Measurements from ENCODE around the gene SORCS1.

The SORCS1 gene

GRCh38 chr10:107163881-107164861, at the start of gene SORCS1:
Gene SORCS1 (minus strand): TSS chr10:107164706.
- H4K20me1 ChIP-seq (ENCODE audit: low read depth, low read length): no peaks in the 10 kb centered on the region
- H3K9me2 ChIP-seq (replicated peaks; ENCODE audit: insufficient read depth, low read length): no peaks in the 10 kb centered on the region
- H3K36me3 ChIP-seq (ENCODE audit: low read length): no peaks in the 10 kb centered on the region
- H2AFZ ChIP-seq (ENCODE audit: low read depth, low read length, severe bottlenecking): no peak within 1 kb of the TSS
- no peaks in the 10 kb centered on the region for H3K9me3 ChIP-seq (ENCODE audit: insufficient read depth, low read length)
- H3F3A ChIP-seq (ENCODE audit: insufficient read depth): no peaks in the 10 kb centered on the region
- no peak within 1 kb of the TSS for H3K4me2 ChIP-seq (ENCODE audit: low read depth, low read length, poor library complexity, severe bottlenecking)
- no peaks in the 10 kb centered on the region for H3K79me2 ChIP-seq (ENCODE audit: insufficient read depth, low read length)
- no peak within 1 kb of the TSS for H3K9ac ChIP-seq (ENCODE audit: low read length)
- no peak within 1 kb of the TSS for H3K27ac ChIP-seq (ENCODE audit: low read depth, low read length)
- H3K27me3 ChIP-seq (ENCODE audit: low read length): no peaks in the 10 kb centered on the region
- no peak within 1 kb of the TSS for H3K4me3 ChIP-seq (ENCODE audit: insufficient read depth, low read length, poor library complexity, severe bottlenecking)
- TF ChIP-seq EZH2phosphoT487 (conservative IDR thresholded peaks at IDR 0.05; ENCODE audit: low read length) (no peak), CTCF (IDR thresholded peaks at IDR 0.05; ENCODE audit: insufficient read depth, low read length, poor library complexity, severe bottlenecking) (no peak)

GRCh38 chr10:107214261-107214660, 49.8 kb upstream of the SORCS1 start:
- no peaks in the 10 kb centered on the region for H3K79me2 ChIP-seq (ENCODE audit: insufficient read depth, low read length)
- no peaks in the 10 kb centered on the region for H3F3A ChIP-seq (ENCODE audit: insufficient read depth)
- H3K9ac ChIP-seq (ENCODE audit: low read length): no peak overlapping the region
- no peak overlapping the region for H3K4me2 ChIP-seq (ENCODE audit: low read depth, low read length, poor library complexity, severe bottlenecking)
- no peaks in the 10 kb centered on the region for H3K9me3 ChIP-seq (ENCODE audit: insufficient read depth, low read length)
- no peak overlapping the region for H2AFZ ChIP-seq (ENCODE audit: low read depth, low read length, severe bottlenecking)
- TF ChIP-seq CTCF (IDR thresholded peaks at IDR 0.05; ENCODE audit: insufficient read depth, low read length, poor library complexity, severe bottlenecking) (no peak), EZH2phosphoT487 (conservative IDR thresholded peaks at IDR 0.05; ENCODE audit: low read length) (no peak)
- no peak overlapping the region for H3K4me3 ChIP-seq (ENCODE audit: insufficient read depth, low read length, poor library complexity, severe bottlenecking)
- H3K9me2 ChIP-seq (replicated peaks; ENCODE audit: insufficient read depth, low read length): no peaks in the 10 kb centered on the region
- H3K27ac ChIP-seq (ENCODE audit: low read depth, low read length): no peak overlapping the region
- no peaks in the 10 kb centered on the region for H4K20me1 ChIP-seq (ENCODE audit: low read depth, low read length)
- H3K36me3 ChIP-seq (ENCODE audit: low read length): no peaks in the 10 kb centered on the region
- no peaks in the 10 kb centered on the region for H3K27me3 ChIP-seq (ENCODE audit: low read length)

- H2AFZ ChIP-seq (ENCODE audit: low read depth, low read length, severe bottlenecking): no peak overlapping the region
- no peak overlapping the region for H3K4me2 ChIP-seq (ENCODE audit: low read depth, low read length, poor library complexity, severe bottlenecking)
- TF ChIP-seq CTCF (IDR thresholded peaks at IDR 0.05; ENCODE audit: insufficient read depth, low read length, poor library complexity, severe bottlenecking) (no peak), EZH2phosphoT487 (conservative IDR thresholded peaks at IDR 0.05; ENCODE audit: low read length) (no peak)
- no peaks in the 10 kb centered on the region for H3K9me2 ChIP-seq (replicated peaks; ENCODE audit: insufficient read depth, low read length)
- H4K20me1 ChIP-seq (ENCODE audit: low read depth, low read length): no peaks in the 10 kb centered on the region
- H3K79me2 ChIP-seq (ENCODE audit: insufficient read depth, low read length): no peaks in the 10 kb centered on the region
- H3K27me3 ChIP-seq (ENCODE audit: low read length): no peaks in the 10 kb centered on the region
- H3K4me3 ChIP-seq (ENCODE audit: insufficient read depth, low read length, poor library complexity, severe bottlenecking): no peak overlapping the region
- no peak overlapping the region for H3K9ac ChIP-seq (ENCODE audit: low read length)
- no peaks in the 10 kb centered on the region for H3F3A ChIP-seq (ENCODE audit: insufficient read depth)
- no peaks in the 10 kb centered on the region for H3K9me3 ChIP-seq (ENCODE audit: insufficient read depth, low read length)
- H3K36me3 ChIP-seq (ENCODE audit: low read length): no peaks in the 10 kb centered on the region
- H3K27ac ChIP-seq (ENCODE audit: low read depth, low read length): no peak overlapping the region
Observed at GRCh38 chr10:107213861-107214260, 49.4 kb upstream of the SORCS1 start.
